HCT116 (cell line): Measurements from ENCODE around the gene WDR48.

Experiments used
- CTCF ChIP-seq, 3 experiments: fragments of 200-600 bp in 1 of 3; sonication (generic) in 1 of 3; IDR thresholded peaks in 2 of 3; conservative IDR thresholded peaks in 1 of 3; 2 replicates each; pipeline ENCODE4 v1.5.1; 2012 to 2017; ENCODE audit warnings: low read depth in 2 of 3, low read length in 2 of 3, antibody characterized with exemption in 1 of 3, borderline replicate concordance in 1 of 3, control low read depth in 1 of 3, mild to moderate bottlenecking in 1 of 3, mixed read lengths in 1 of 3, mixed run types in 1 of 3, moderate library complexity in 1 of 3; ENCODE audit not compliant: insufficient read depth in 1 of 3
- EZH2phosphoT487 ChIP-seq: fragments of 200-600 bp; IDR thresholded peaks from 2 replicates; pipeline ENCODE4 v1.6.1; 2018; ENCODE audit warnings: antibody characterized with exemption, borderline replicate concordance
- FOSL1 ChIP-seq: IDR thresholded peaks from 2 replicates; pipeline ENCODE4 v1.6.1; 2012; ENCODE audit warnings: low read depth
- POLR2A ChIP-seq: IDR thresholded peaks from 2 replicates; pipeline ENCODE4 v1.7.0; 2011; ENCODE audit warnings: borderline replicate concordance; ENCODE audit not compliant: insufficient read depth, insufficient read length; ENCODE audit errors: extremely low read depth
- POLR2AphosphoS5 ChIP-seq: IDR thresholded peaks from 2 replicates; pipeline ENCODE4 v1.6.1; 2011; ENCODE audit warnings: mild to moderate bottlenecking, low read depth, low read length, moderate library complexity
- RAD21 ChIP-seq: IDR thresholded peaks from 2 replicates; pipeline ENCODE4 v1.6.1; 2012; ENCODE audit warnings: low read depth, mild to moderate bottlenecking
- SIN3A ChIP-seq: IDR thresholded peaks from 2 replicates; pipeline ENCODE4 v1.6.1; 2012; ENCODE audit warnings: low read depth
- SP1 ChIP-seq: IDR thresholded peaks from 2 replicates; pipeline ENCODE4 v1.6.1; 2012; ENCODE audit warnings: low read depth
- YY1 ChIP-seq: IDR thresholded peaks from 2 replicates; pipeline ENCODE4 v1.6.1; 2011; ENCODE audit warnings: low read length, low read depth, moderate library complexity, mild to moderate bottlenecking; ENCODE audit not compliant: insufficient replicate concordance; ENCODE audit errors: extremely low read depth
- ZFX ChIP-seq: fragments of 450-650 bp; IDR thresholded peaks from 2 replicates; pipeline ENCODE4 v1.6.1; 2017

- no peak for TF ChIP-seq POLR2A
- no peak for TF ChIP-seq ZFX
- no peak for TF ChIP-seq CTCF (IDR thresholded peaks at IDR 0.05 in 2 of 3, conservative IDR thresholded peaks at IDR 0.05 in 1 of 3; ENCODE audit: borderline replicate concordance in 1 of 3, insufficient read depth in 1 of 3, low read depth in 2 of 3, low read length in 2 of 3)
- TF ChIP-seq EZH2phosphoT487 = no peak
- TF ChIP-seq RAD21 = no peak
- no peak for TF ChIP-seq SIN3A
- no peak for TF ChIP-seq POLR2AphosphoS5
- TF ChIP-seq FOSL1 = no peak
- no peak for TF ChIP-seq YY1
- TF ChIP-seq SP1 = no peak
These were observed 37.1 kb downstream of the WDR48 start for GRCh38 chr3:39088889-39089288.
